ENCODE measurements around the gene CLSTN2.

The CLSTN2 gene

DNA sequence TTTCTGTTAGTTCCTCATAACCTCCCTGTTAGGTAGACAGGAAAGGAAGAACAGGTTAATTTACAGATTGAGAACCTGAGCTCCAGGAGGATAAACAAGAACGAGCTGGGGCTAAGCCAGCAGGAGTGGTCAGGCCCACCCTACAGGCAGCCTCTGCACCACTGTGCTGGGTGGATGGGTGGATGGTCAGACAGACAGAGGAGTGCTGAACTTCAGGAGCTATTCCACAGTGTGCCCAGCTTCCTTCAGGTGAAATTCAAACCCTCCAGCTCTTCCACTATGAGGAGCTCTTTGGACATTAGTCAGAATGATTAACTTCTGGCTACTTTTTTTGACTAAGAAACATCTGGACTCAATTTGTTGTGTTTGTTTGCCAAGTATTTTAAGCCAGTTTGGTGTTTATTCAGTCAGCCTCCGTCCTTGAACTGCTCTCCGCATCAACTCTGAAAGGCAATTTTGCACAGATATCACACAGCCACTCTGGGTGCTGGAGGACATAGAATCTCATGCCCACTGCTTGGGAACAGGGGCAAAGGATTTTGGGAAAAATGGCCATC, 361.9 kb downstream of the CLSTN2 start:
- no peak for DNase-seq

DNA sequence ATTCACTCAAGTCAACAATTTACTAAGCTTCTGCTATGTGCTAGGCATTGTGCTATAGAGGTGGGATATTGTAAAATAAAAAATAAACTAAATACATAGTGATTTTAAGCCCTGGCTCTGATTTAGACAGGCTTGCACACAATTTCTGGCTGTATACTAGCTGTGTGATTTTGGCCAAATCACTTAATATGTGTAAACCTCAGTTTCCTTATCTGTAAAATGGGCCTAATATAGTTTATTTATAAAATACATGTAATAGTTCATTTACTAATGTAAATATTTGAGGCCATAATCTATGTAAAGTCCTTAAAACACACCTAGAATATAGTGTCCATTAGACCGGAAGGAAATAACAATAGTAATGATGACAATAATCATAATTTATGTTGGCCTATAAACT, 363.1 kb downstream of the CLSTN2 start:
- DNase-seq, result no peak

DNA sequence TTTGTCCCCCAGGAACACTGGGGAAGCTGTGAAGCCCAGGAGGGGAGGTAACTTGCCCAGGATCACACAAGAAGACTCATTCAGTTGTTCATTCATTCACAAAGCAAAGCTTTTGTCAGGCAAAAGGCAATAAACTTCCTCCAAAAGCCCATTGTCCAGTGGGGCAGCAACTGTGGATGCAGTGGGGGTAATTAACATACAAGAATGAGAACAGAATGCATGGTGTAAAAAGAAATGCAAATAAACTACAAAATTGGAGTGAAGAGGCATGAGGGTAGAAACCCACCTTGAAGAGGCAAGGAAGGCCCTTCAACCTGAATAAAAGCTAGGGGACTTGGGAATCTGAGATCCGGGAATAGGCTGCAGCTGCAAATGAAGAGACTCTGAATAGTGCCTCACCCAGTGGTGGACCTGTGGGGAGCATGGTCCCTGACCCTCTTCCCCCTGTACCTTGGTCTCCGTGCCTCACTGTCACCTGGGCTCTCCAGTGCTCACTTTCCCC, 363.6 kb downstream of the CLSTN2 start:
- no peak for DNase-seq

DNA sequence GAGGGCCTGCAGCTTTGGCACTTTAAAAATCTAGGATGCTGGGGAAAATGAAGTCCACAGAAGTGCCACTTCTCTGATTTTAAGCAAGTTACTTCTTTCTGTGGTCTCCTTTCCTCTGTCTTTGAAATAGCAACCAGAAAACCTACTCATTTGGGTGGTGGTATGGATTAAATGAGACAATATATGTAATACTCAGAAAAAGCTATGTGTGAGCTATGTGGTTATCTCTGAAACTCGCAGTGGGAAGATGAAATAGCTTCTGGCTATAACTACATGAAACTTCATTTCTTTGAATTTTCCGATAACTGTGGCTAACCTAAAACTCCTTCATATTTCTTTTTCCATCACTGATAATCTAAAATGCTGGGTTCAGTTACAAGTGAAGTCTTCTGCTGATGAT, 368.9 kb downstream of the CLSTN2 start:
- no peak for DNase-seq

DNA sequence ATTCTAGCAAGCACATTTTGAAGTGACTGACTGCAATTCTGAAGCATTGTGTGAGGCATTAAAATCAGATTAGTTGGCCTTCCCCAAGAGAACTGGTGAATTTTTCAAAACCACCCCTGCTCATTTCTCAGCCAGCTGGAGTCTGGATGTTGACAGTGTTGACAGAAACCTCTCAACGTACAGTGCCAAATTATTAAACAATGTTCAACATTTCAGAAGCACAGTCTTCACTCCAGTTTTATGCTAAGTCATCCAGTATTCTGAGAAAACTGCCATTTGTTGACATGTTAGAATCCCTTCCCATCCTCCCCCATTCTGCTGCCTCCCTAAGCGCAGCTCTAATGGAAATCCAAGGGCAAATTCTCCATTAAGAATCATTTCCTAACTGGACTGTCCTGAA, 373.6 kb downstream of the CLSTN2 start:
- no peak for DNase-seq

DNA sequence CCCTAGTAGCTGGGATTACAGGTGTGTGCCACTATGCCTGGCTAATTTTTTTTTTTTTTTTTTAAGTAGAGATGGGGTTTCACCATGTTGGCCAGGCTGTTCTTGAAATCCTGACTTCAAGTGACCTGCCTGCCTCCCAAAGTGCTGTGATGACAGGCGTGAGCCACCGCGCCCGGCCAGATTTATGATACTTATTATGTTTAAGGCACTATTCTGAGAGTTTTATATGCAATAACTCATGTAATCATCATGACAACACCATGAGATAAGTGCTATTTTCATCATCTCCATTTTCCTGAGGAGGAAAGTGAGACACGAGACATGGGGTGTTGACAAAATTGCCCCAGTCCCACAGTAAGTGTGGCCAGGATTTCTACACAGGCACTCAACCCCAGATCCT, 376.4 kb downstream of the CLSTN2 start:
- DNase-seq, result no peak

DNA sequence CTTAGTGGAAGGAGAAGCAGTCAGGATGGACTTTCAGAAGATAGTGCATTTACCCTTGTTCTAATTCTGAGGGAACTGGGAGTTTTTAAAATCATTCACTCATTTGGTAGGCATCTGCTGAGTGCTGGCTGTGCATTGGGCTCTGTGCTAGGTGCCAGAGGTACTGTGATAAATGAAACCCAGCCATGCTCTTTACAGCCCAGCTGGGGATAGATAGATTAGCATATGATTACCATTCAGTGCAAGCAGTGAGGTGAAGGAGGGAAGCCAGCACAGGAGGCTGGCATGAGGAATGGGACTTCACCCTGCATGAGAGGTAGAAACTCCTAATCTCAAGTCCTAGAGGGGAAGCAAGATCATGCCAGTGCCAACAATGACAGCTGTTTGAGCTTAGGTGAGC, 381.0 kb downstream of the CLSTN2 start:
- no peak for DNase-seq

DNA sequence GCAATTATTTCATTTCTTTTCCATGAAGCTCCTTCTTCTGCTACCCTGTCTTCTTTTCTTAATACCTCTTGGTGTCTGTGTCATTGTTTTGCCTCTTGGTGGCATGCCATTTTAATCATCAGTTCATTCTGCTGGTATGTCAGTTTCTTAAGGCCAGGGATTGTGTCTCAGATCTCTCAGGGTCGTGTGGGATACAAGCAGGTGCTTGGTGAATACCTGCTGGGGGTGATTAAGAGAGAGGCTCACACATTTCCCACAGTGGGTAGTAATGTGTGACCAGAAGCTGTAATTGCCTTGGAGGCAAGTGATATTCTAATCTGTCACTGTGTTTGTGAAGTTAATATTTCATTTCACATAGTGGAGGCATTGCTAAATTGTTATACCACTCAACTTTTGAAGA, 381.5 kb downstream of the CLSTN2 start:
- DNase-seq, result no peak

DNA sequence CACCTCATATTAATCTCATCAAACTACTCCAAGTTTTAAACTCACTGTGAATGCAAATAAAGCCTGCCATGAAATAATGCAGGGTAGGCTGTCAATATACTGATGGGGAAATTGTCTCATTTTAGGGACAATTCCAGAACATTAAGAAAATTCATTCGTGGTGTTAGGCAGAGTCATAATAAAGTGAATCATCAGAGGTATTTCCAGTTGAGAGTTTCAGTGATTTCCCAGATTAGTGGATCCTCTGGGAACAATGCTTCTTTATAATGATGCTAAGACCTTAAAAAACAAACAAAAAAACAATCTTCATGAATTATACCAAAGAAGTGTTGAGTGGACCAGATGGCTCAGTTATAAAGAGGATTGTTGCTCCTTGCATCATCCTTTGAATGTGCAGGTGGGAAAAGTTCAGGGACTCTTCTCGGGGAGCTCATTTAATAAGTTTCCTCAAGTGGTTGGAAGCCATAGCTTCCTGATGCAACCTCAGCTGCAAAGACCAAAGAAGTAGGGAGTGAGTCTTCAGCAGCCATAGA, 381.9 kb downstream of the CLSTN2 start:
- no peak for DNase-seq

DNA sequence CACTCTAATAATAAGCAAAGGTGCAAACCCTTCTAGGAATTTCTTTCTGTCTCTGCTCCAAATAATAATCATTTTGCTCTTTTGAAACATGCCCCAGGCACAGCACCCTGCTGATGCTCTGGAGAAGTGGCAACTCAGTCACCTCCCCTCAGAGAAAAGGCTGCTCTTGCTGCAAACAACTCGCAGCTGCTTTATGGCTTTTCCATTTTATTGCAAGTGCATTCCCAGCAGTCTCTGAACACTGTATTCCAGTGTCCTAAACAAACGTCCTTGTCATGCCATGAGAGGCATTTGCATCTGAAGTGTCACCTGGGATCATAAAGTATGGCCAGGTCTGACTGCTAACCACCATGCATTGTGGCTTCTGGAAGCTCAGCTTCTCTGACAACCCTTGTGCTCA, 384.8 kb downstream of the CLSTN2 start:
- DNase-seq, result no peak

DNA sequence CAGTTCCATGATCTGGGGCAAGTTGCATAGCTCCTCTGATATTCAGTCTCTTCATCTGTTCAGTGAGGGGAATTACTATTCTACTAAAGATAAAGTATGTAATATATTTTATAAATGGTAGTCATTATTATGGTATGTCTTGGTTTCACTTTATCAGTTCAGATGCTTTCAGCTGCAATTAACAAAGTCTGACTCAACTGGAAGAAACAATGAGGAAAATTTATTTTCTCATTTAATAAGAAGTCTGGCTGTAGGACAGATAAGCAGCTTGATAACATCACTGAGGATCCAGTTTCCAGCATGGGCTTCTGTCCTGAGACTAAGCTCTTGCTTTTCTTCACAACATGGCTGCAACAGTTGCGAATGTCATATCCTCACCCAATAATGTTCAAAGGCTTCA, 388.6 kb downstream of the CLSTN2 start:
- DNase-seq, result no peak

DNA sequence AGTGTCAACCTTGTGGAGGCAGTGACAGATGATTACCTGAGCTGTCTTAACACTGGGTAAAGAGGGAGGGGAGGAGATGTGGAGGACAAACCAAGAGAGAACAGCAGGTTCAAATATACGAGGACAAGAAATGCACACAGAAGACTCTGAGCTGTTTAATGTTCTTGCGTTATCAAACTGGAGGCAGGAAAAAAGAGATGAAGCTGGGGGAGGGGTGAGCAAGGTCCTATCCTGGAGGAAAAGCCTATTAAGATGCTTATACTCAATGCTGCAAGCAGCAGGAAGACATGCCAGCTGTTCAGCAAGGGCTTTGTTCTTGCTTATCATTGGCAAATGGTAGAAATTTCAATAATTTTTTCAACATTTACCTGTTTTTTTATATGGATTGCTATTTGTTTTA, 397.1 kb downstream of the CLSTN2 start:
- DNase-seq, result no peak

DNA sequence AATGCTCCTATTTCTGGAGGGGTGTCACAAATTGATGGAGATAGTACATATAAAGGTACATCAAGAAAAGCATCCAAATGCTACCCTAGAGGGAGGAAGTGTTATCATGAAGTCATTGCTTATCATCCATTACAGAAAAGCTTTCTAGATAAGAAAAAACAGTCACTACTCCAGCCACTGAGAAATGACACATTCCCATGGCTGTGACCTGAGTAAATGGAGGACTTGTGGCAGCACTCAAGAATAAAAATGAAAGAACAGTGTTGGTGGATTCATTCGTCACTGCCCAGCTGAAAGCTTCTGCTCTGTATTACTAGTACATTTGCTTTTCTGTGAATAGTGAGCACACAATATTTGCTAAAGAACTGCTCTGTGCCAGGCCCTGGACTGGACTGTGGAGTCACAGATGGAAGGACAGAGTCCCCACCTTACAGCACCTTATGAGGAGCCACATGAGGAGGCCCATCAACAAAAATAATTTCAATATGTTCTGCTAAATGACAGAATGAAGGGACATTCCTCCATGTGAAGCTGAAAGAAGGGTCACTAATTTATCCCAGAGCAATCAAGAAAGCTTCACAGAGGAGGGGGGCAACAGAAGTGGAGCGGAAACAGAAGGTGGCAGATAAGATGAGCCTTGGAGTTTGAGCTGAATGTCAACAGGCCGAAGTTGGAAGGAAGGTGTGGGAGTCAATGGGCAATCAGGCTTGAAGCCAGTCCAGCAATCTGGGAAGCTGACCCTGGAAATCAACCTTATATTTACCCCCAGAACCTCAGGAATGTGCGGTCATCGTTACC, 399.3 kb downstream of the CLSTN2 start:
- DNase-seq, result no peak

DNA sequence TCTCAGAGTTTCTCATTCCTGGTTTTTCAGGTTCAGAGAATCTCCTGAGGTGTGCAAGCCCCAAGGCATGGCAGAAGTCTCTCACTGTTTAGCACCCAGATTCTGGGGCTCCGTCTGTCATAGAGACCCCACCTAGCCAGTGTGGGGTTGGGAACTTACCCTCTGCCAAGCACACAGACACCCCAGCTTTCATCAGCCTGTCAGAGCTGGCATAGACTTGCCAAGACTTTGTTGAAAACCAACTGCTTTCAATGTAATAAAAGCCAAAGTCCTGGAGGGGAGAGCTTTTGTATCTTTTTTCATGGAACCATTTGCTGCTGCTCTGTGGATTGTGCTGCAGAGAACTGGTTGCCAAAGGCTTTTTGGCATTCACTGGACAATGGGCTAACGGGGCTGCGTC, 401.5 kb downstream of the CLSTN2 start:
- no peak for DNase-seq

DNA sequence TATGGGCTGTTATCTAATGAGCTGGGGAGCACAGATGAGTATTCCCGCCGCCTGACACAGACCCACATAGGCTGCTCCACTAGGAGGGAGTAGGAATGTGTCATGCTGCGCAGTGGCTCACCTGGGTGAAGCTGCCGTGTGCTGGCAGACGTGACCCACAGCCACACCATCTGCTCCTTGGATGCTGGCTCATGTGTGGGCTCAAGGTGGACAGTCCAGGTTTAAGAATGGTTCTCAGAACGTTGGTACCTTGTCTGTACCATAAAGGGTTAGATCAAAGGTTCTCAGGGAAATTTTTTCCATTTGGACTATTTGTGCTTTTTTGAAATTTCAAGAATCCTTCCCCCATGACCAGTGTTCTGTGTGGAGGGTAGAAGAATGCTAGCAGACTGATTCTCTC, 403.9 kb downstream of the CLSTN2 start:
- DNase-seq, result no peak

DNA sequence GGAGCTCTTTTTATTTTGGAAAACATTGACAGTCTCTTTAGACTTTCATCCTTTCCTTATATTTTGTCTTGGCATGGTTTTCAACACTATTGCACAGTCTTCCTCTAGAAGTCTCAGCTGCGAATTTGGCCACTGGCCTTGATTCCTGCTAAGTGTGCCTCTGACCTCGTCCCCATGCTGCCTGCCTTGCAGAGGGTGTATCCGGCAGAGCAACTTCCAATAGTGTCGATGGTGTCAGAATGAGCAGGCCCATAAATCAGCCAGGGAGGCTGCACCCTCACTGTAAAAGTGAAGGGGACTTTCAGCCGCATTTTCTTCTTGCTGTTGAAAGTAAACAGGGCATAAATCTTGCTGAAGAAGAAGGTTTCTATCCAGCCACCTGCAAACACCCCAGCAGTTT, 406.2 kb downstream of the CLSTN2 start:
- DNase-seq, result no peak

DNA sequence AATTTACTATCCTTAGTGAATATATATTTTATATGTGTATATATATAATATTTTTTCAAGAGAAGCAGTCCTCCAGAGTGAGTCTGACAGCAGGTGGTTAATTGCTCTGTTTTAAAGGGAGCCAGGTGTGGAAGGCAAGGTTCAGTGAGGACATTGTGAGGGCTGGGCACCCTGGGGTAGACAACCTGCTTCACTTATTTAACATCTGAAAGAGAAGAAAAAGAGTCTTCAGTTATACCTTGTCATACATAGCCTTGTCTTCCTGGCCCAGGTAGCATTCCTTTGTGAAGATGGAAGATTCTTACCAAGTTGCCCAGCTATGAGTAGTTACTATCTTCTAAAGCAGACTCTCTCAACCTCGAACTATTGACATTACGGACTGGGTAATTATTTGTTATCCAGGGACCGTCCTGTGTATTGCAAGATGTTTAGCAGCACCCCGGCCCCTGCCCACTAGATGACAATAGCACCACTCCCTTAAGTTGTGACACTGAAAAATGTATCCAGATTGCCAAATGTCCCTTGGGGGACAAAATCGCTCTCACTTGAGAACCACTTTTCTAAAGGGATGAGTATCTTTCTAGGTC, 406.9 kb downstream of the CLSTN2 start:
- DNase-seq, result no peak

DNA sequence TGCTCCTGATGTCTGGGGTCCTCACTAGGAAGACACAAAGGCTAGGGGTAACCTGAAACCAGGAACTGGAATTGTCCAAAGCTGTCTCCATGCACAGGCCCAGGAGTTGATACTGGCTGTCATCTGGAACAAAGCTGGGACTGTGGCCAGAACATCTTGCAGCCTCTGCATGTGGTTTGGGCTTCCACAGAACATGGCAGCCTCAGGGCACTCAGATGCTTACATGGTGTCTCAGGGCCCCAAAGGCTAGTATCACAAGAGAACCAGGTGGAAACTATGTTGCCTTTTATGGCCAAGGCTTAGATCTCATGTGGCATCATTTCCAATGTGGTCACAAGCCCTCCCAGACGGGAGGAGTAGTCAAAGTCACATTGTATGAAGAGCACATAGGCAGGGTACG, 407.7 kb downstream of the CLSTN2 start:
- no peak for DNase-seq

DNA sequence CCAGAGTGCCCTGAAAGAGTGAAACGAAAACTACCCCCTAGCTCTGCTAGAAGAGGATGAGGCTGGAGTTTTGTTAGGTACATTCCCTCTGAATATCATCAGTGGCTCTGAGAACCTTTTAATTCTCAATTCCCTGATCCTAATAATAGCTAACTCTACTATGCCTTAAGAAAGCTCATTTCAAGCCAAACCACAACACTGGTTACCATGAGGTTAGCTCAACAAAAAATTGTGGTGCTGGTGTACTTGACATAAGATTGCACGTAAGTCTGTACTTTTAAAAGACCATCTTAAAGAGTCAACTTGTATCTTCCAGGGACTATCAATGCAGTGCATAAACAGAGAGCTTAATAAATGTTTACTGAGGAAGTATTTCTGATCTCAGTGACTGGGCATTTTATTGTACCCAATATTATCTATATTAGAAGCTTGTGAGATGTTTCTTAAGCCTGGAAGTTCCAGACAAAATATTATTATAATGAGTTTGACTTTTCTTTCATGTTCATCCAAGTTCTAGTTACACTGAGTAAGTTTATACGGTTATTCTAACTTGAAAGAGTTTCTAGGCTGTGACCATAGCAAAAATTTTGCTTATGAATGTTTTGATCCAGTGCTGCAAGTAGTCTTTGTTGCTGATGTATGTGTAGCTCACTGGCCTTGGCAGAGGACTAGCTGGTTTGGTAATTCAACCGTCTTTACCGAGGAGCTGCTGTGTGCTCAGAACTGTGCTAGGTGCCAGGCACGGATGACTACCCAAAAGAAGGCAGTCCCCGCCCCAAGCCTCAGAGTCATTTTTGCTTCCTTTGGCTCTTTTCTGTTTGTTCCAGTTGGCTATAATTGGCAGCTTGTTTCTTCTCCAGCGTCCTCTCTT, 408.5 kb downstream of the CLSTN2 start:
- no peak for DNase-seq

DNA sequence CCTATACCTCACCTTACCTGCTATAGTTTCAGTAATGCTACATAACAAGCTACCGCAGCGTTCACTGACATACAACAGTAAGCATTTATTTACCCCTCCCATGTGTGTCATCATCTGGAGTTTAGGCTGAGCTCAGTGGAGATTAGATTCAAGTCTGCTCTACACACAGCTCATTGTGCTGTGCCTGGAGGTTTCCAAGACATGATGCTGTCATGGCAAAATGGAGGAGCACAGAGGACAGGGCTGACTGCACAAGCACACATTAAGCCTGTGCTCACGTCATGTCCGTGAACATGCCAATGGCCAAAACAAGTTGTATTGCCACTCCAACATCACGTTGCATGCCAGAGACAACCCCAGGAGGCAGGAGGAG, 409.1 kb downstream of the CLSTN2 start:
- no peak for DNase-seq

DNA sequence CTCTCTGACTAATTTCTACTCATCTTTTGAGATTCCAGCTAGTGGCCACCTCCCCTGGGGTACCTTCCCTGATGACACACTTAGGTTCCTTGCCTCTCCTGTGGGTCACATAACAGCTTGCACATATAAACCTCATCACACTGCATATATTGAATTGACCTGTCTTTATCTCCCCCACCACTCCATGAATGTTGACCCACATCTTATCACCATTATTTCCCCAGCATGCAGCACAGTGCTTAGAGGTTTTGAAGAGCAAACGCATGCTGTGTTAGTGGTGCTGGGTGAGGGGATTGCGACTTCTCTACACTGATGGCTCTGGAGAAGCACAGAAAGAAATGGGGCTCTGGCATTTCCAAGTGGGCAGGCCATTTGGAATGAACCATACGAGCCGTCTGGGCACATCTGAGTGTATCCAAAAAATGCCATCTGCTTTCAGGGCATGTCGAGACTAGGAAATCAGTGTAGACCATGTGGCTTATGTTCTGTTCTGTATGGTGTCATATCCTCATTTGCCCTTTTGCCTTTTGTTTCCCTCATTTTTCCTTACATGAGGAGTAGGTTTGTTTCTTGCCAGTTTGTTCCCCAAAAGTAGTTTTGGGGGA, 409.7 kb downstream of the CLSTN2 start:
- DNase-seq, result no peak

DNA sequence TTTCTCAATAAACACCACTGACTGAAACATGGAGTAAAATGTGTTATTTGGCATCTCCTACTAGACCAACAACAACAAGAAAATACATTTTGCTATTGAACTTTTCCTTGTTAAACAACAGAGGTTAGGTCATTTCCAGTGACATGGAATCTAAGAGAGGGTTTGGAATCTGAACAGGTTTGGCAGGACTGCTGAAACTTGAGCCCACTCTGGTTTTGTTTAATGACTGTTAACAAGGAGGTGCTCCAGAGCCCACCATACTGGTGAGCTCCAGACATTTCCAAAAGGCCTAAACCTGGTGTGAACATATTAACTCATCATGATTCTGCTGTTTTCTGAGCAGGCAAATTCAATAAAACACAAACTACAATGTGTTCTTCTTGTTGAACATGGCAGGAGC, 412.2 kb downstream of the CLSTN2 start:
- DNase-seq, result no peak

DNA sequence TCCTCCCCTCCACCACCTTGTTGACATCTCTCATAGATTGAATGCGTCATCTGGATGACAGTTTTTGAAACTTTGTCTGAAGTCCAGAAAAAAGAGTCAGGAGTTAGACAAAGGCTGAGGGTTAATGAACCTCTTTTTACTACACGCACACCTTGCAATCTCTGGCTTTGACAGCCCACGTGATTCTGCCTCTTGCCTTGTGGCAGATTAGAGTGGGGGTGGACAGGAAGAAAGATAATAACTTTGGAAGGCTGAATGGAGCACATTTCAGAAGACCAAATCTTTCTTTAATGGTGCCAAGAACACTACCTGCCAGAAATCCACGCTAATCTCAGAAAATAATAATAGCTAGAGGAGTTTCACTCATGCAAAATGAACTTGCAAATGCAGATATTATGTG, 415.0 kb downstream of the CLSTN2 start:
- no peak for DNase-seq

Data from activated CD8-positive, alpha-beta memory T cell treated with anti-CD3 and anti-CD28 coated beads for 24 hours (primary cell).